Adrenal gland (tissue), 5 donors: ENCODE measurements around the gene NOX3.

ENCODE experiments used
- POLR2A ChIP-seq, 2 donors: fragments of 450-650 bp; IDR thresholded peaks; one replicate each; pipeline ENCODE4 v1.6.1; 2017; ENCODE audit warnings: antibody characterized with exemption in 2 of 2, mild to moderate bottlenecking in 2 of 2, moderate library complexity in 1 of 2
- TF ChIP-seq, protein P1 (sequence below), 6 experiments: fragments of 450-650 bp in 4 of 6; fragments of 200-600 bp in 2 of 6; sonication (generic) in 1 of 6; IDR thresholded peaks; 1 replicate in 5 of 6; 2 replicates in 1 of 6; pipeline versions ENCODE4 v1.5.1 to v1.8.0; 2016 to 2021; ENCODE audit warnings: antibody characterized with exemption in 6 of 6, mild to moderate bottlenecking in 2 of 6, moderate library complexity in 1 of 6
- donor health status: DM: no; HTN: no; CAD: no.

DNA sequence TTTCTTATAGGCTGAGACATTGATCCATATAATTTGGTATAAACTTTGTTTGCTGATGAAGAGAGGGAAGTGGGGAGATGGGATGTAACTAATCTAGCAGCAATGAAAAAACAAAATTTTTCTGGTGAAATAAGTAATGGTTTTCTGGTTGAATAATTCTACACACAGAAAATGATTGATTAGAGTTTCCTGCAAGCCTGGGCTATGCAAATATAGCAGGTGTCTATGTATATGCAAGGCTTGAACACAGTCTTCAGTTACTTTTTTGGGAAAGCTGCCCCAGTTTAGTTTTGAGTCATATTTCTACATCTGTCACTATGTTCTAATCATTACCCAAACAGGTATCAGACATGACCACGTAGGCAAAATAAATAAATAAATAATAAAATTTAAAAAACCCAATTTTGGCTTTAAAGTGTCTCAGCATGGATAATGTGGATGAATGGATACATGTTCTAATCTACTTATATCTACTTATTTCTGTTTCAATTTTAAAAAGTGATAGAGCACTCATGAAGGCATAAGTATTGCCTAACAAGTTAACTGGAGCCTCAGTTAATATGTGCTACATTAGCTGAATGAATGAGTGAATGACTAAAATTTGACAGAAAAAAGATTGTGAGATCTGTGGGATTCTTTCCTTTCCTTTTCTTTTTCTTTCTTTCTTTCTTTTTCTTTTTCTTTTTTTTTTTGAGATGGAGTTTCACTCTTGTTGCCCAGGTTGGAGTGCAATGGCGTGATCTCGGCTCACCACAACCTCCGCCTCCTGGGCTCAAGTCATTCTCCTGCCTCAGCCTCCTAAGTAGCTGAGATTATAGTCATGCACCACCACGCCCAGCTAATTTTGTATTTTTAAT, 104.1 kb downstream of the NOX3 start:
- no peak for TF ChIP-seq POLR2A (IDR thresholded peaks at IDR 0.05)
- TF ChIP-seq, protein P1, sequence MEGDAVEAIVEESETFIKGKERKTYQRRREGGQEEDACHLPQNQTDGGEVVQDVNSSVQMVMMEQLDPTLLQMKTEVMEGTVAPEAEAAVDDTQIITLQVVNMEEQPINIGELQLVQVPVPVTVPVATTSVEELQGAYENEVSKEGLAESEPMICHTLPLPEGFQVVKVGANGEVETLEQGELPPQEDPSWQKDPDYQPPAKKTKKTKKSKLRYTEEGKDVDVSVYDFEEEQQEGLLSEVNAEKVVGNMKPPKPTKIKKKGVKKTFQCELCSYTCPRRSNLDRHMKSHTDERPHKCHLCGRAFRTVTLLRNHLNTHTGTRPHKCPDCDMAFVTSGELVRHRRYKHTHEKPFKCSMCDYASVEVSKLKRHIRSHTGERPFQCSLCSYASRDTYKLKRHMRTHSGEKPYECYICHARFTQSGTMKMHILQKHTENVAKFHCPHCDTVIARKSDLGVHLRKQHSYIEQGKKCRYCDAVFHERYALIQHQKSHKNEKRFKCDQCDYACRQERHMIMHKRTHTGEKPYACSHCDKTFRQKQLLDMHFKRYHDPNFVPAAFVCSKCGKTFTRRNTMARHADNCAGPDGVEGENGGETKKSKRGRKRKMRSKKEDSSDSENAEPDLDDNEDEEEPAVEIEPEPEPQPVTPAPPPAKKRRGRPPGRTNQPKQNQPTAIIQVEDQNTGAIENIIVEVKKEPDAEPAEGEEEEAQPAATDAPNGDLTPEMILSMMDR (IDR thresholded peaks at IDR 0.05): no peak
